BE2C (cell line): ENCODE measurements around the gene SYNE3.

ENCODE experiments used
- DNase-seq: peaks from one replicate; pipeline ENCODE4 v3.0.0-alpha.2; 2020
- H3K27me3 ChIP-seq: fragments of 250-450 bp; sonication (Bioruptor Pico); 2 replicates; pipeline ENCODE4 v1.5.1; 2020; ENCODE audit warnings: mild to moderate bottlenecking
- H3K36me3 ChIP-seq: fragments of 250-450 bp; sonication (Bioruptor Pico); 2 replicates; pipeline ENCODE4 v1.5.1; 2020; ENCODE audit warnings: mild to moderate bottlenecking
- H3K4me1 ChIP-seq: fragments of 250-450 bp; sonication (Bioruptor Pico); 2 replicates; pipeline ENCODE4 v1.5.1; 2020
- H3K4me3 ChIP-seq: 2 replicates; pipeline ENCODE4 v1.5.1; 2011; ENCODE audit warnings: low read depth, low read length
- H3K9me3 ChIP-seq: fragments of 250-450 bp; sonication (Bioruptor Pico); 2 replicates; pipeline ENCODE4 v1.5.1; 2020
- CTCF ChIP-seq: IDR thresholded peaks from 2 replicates; pipeline ENCODE4 v1.5.1; 2012; ENCODE audit warnings: mild to moderate bottlenecking, low read depth, low read length

The SYNE3 gene

GRCh38 chr14:95495538-95496025 lies 20.9 kb downstream of the SYNE3 start:
- H3K4me1 ChIP-seq = peaks cover 23% of the 10 kb centered on the region
- H3K27me3 ChIP-seq = no peaks in the 10 kb centered on the region
- H3K4me3 ChIP-seq = no peak overlapping the region
- no peak for DNase-seq
- H3K9me3 ChIP-seq = no peaks in the 10 kb centered on the region
- no peak for TF ChIP-seq CTCF
- H3K36me3 ChIP-seq = no peaks in the 10 kb centered on the region

- Histone ChIP-seq H3K4me1 (peaks cover 23% of the 10 kb centered on the region), H3K4me3 (no peak overlapping the region), H3K36me3 (no peaks in the 10 kb centered on the region), H3K27me3 (no peaks in the 10 kb centered on the region), H3K9me3 (no peaks in the 10 kb centered on the region)
- DNase-seq = no peak
- TF ChIP-seq CTCF = no peak
These were observed 21.4 kb downstream of the SYNE3 start for GRCh38 chr14:95495076-95495475.

- Histone ChIP-seq H3K36me3 (no peaks in the 10 kb centered on the region), H3K4me1 (peaks cover 23% of the 10 kb centered on the region), H3K27me3 (no peaks in the 10 kb centered on the region), H3K4me3 (no peak overlapping the region), H3K9me3 (no peaks in the 10 kb centered on the region)
- no peak for TF ChIP-seq CTCF
- DNase-seq = no peak
These were observed 22.0 kb downstream of the SYNE3 start for GRCh38 chr14:95494456-95494855.

- no peak for TF ChIP-seq CTCF
- no peak for DNase-seq
- no peaks in the 10 kb centered on the region for H3K9me3 ChIP-seq
- H3K36me3 ChIP-seq = no peaks in the 10 kb centered on the region
- H3K4me1 ChIP-seq = peaks cover 20% of the 10 kb centered on the region
- no peaks in the 10 kb centered on the region for H3K27me3 ChIP-seq
- H3K4me3 ChIP-seq = no peak overlapping the region
These were observed 22.5 kb downstream of the SYNE3 start for GRCh38 chr14:95493976-95494375.

- no peaks in the 10 kb centered on the region for H3K9me3 ChIP-seq
- no peak for DNase-seq
- H3K36me3 ChIP-seq = no peaks in the 10 kb centered on the region
- peaks cover 16% of the 10 kb centered on the region for H3K4me1 ChIP-seq
- H3K27me3 ChIP-seq = no peaks in the 10 kb centered on the region
- H3K4me3 ChIP-seq = no peak overlapping the region
- TF ChIP-seq CTCF = no peak
These were observed 22.9 kb downstream of the SYNE3 start for GRCh38 chr14:95493503-95493902.

GRCh38 chr14:95491936-95492608 lies 24.4 kb downstream of the SYNE3 start:
- Histone ChIP-seq H3K9me3 (no peaks in the 10 kb centered on the region), H3K4me1 (peaks cover 11% of the 10 kb centered on the region), H3K36me3 (no peaks in the 10 kb centered on the region), H3K4me3 (no peak overlapping the region), H3K27me3 (no peaks in the 10 kb centered on the region)
- no peak for TF ChIP-seq CTCF
- no peak for DNase-seq
